Activated CD8-positive, alpha-beta memory T cell treated with anti-CD3 and anti-CD28 coated beads, Interleukin-2, amount 50 U/mL, for 1 hour (primary cell): ENCODE measurements around the gene FAM217A.
"Not testable (repeated sequence)": the region's sequence is repeated elsewhere in the genome, so short reads cannot be mapped to it uniquely, and the experiment has no call there.

ENCODE experiments used
- DNase-seq: peaks from one replicate; pipeline ENCODE4 v3.0.0-alpha.2; 2020; ENCODE audit errors: extremely low read depth

FAM217A gene, protein sequence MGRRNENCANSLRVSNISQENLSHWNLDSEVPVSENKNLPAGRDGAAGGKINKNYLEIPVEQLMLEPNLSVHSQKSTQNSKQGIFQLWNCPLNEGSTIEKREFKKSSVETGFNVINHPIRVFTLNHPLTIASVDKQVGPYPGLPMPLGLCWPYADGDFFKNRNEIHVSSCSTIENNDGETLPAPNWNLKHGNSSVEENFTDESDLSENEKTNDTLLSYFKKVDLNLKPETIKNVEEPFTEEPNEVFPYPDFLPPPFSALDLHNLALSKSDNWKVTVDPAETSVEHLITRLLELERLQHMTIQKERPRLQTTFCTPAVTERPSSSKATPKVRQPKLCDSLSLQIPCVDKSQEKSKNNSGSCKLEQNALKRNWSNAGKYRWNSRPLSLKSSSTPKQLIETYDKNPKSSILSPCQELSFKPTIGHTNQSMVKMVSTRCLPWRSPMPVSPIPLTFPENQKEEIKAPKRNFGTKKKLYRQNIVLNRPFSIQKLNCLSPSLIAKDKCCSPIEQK

DNA sequence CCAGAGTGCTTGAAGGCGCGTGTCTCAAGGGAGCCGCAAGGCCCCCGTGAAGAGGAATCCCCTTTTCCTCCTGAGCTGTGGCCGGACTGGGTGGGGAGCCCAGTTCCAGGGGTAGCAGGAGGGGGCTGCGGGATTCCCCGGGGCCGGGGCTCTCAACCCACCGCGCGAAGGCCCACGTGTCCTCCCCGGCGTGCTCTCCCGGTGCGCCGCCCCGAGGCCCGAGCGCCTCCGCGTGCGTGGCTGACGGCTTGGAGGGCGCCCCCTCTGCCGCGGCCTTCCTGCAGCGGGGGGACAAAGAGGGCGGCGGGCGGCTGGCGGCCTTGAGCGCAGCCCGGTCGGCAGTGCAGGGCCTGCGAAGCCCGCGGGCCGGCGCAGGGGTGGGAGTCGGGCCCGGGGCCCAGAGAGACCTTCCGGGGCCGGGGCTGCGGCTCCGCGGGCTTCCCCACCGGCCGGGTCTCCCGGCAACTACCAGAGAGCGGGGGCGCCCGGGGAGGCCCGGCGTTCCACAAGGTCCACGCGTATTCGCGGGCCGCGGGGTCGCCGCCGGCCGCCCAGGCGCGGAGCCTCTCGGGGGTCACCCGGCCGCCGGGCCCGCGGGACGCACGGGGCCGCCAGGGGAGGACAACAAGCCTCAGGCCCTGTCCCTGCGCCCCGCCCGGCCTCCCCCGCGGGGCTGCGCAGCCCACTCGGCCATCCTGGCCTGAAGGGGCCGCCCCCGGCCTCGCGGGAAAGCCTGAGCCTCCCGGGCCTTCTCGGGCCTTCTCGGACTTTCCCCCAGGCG, at the start of gene FAM217A:
FAM217A (minus strand) TSS at position 447 of the 781 bp plus-strand sequence. CDS start 1,723 bp downstream, outside the sequence.
- DNase-seq = no peak

DNA sequence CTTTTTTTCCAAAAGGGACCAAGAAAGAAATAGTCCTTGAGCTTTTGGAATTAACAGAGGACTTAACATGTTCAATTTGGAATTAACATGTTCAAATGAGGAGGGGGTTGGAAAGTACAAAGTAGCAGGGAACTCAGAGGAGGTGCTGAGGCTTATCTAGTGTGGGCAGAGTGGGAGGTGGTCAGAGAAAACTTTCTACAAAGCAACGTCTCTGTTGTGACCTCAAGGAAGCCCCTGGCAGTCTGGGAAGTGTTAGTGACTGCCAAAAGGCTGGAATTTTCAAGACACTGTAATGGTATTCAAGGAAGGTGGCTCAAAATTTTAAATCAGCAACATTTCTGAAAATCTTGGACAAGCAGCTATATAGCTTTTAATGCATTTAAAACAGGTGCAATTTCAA, 49.1 kb upstream of the FAM217A start:
- no peak for DNase-seq

DNA sequence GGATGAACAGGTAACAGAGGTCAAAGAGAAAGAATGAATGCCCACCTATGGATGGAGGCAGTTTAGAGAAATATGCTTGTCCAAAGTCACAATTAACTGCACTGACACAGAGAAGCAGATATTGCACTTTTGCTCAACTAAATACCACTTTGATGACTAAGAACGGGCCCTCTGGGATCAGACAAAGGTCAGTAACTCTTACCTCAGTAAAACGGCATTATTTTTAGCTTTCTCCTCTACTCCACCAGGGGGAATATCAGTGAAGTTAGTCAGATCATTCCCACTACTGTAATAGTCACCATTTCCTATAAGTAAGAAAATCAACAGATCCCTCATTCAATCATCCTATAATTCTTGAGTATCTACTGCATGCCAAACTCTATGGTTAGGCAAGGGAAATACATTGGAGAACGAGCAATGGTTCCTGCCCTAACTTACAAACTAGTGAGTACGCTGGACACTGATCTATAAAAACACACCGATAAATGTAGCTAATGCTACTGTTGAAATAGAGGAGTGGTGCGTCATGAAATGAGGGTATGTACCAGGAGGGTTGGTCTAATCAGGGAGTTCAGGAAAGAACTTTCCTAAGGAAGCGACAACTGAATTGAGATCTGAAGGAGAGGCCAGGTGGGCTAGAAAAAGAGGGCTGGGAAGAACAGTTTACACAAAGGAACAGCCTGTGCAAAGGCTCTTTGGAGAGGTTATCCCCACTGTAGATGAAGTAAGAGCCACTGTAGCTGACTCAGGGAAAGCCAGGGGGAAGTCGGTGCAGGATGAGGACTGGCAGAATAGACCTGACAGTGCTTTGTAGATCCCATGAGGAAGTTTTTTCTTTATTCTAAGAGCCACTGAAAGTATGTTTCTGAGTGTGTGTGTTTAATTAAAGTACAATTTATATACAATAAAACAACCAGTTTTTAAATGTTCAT, 47.3 kb upstream of the FAM217A start:
- no peak for DNase-seq

DNA sequence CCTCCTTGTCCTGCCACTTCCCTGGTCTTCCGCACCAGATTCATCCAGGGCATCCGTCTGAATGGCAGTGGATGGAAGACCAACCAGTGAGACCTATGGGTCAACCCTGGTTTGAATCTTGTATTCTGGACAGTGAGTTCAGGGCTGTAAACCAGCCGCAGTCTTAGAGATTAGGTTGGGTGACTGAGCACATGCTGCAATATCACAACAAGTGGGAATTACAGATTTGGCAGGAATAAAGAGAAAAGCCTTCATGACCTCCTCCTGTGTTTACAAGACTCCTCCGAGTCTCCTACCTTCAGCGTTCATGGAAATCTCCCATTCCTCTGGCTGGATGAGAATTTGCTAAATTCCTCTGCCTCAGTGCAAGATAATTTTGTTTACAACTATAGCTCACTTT, 46.6 kb upstream of the FAM217A start:
- DNase-seq = no peak

DNA sequence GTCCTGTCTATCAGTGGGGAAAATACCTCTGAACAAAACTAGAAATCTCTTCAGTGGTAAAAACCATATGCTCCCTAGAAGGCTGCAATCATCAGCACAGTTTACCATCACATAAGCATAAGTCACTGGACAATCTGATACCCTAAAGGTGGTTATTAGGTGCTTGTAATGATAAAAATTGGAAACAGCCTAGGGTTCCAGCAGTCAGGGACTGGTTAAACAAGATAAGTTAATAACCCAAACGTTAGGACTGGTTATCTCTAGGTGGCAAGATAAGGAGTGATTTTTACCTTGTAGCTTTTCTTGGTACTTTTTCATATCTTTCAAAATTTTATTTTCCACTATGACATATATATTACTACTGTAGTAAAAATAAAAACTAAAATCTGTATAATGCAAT, 45.4 kb upstream of the FAM217A start:
- DNase-seq = no peak

DNA sequence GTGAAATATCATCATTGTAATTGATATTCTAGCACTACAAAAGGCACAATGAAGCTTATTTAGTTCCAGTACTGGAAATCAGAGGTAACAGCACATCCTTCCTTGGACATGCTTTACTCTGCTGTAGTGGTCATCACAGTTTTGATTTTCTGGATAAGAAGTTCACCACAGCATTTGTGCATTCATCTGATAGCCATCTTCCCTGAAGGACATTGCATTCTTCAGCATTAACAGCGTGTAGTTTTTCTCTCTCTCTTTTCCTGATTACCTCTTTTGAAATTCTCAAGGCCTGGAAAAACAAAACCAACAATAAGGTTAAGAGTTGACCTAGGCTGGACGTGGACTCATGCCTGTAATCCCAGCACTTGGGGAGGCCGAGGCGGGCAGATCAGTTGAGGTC, 36.8 kb upstream of the FAM217A start:
- DNase-seq = no peak

DNA sequence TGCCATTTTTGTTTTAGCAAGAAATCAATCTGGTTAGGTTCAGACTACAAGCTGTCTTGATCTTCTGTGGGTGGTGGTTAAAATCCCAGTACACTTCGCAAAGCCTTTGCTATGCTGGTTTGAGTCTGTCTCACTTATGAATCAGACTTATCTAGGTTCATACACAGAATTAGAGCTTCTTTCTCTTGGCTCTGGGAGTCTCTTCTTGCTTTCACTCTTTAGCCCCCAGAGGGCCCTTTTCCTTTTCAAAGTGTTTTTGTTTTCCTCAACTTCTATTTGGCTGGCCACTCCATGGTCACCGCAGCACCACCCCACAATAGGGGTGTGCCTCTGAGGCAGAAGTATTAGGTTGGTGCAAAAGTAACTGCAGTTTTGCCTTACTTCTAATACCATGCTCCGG, 35.2 kb upstream of the FAM217A start:
- no peak for DNase-seq

DNA sequence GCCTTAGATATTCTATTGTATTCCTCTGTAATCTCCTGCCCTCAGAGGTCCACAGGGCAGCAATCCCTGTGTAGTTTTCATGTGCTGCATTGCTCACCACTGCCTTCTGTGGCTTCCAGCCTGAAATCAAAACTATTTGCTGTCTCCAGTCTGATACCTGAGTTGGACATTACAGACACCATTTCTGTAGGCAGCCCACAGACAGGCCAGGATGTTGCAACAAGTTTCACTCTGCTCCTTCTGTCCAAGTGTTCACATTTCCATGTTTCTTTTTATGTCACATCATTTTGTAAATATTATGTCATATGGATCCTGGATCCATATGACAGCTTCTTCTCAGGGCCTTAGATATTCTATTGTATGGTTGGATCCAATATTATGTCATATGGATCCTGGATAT, 34.7 kb upstream of the FAM217A start:
- no peak for DNase-seq

DNA sequence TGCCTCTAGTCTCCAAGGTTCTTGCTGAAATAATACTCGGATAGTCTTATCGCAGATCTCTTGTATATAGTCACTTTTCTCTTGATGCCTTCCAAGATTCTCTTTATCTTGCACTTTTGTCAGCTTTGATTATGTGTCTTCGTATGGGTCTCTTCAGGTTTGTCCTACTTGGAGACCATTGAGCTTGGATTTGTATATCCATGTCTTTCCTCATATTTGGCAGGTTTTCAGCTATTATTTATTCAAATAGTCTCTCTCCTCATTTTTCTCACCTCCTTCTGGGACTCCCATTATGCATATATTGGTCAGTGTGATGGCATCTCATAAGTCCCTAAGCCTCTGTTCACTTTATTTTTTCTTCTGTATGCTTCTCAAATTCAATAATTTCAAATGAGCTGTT, 33.4 kb upstream of the FAM217A start:
- no peak for DNase-seq

DNA sequence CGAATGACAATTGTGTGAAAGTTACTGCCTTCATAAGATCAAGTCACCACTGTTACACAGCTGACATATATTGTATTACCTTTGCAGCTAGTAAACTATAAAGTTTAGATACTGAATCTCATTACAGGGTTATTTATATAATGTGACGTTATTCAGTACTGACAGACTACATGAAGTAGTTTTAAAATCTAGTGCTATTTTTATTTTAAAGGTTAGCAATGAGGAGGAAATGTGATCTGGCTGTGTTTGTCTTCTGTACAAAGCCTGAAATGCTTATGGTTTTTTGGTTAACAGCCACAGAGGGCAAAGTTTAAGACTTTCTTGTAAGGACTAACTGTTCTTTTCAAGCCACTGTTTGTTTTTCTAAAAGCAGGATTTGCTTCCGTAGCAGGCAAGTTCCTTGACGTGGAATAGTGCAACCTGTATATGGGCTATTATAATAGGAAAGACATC, 30.5 kb upstream of the FAM217A start:
- DNase-seq = not testable (repeated sequence)

DNA sequence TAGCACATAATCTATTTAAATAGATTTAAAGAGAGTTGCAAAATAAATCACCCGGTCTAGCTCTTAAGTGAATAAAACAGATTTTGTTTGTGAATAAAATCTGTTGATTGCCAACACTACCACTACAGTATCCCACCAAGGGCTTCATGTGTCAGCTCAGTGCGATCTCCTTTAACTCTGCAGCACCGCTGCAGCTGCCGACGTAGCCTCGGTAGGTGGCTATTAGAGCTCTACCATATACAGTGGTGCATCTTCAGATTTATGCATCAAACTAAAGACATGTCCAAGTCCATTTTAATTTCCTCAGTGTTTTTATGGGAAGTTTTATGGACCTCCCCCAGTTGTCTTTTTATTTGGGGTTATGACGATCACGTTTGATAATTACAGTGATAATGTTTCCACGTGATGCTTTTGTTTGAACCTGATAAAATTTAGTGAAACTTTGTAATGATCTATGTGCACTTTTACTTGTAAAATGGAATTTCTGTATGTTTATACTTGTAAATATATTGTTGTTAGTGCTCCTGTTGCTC, 29.7 kb upstream of the FAM217A start:
- no peak for DNase-seq

DNA sequence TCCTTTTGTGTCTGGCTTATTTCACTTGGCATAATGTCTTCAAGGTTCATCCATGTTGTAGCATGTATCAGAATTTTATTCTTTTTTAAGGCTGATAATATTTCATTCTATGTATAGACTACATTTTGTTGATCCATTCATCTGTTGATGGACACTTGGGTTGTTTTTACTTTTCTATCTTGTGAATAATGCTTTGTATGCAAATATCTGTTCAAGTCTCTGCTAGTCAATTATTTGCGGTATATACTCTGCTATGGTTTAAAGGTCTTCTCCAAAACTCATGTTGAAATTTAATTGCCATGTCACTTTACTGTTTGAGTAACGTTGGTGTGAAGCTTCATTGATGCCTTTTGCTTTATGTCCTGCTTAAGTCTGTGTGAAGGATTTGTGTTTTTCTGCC, 28.9 kb upstream of the FAM217A start:
- no peak for DNase-seq

DNA sequence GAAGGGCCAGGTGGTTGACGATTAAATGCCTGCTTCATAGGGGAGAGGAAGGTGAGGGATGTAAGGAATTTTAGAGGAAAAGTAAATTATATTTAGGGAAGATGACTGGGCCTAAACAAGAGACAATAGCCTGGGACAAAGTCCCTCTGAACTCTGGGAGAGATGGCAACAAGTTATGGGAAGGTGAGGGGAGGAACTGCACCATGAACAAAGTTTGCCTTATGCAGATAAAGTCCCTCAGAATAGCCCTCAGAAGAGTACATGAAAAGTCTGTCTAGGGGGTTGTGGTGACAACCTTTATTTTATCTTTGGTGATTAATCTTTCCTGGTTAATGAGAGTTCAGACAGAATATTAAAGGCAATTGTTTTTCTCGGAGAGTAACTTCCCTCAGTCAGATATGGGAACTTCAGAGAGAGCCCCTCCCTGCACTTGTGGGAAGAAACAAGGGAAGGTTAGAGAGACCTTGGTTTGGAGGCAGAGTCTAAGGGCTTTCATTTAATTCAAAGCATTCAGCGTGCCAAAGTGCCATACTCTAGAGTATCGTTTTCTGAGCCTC, 27.1 kb upstream of the FAM217A start:
- no peak for DNase-seq

DNA sequence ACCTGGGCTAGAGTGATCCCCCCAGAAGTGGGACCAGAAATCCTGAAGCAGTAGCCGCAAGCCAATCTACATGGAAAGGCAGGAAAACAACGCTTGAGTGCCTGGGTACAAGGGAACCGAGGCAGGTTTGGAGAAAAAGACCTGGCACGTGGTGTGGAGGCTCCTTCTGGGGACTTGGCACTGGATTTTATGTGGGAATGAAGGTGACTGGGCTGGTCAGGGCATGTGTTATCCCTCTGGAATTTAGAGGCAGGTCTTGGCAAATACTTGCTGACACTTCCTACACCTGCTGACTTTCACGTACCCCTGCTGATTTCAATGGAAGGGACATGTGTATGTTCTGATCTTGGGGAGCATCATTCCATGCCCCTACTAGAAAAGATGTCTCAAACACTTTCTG, 25.0 kb upstream of the FAM217A start:
- no peak for DNase-seq

DNA sequence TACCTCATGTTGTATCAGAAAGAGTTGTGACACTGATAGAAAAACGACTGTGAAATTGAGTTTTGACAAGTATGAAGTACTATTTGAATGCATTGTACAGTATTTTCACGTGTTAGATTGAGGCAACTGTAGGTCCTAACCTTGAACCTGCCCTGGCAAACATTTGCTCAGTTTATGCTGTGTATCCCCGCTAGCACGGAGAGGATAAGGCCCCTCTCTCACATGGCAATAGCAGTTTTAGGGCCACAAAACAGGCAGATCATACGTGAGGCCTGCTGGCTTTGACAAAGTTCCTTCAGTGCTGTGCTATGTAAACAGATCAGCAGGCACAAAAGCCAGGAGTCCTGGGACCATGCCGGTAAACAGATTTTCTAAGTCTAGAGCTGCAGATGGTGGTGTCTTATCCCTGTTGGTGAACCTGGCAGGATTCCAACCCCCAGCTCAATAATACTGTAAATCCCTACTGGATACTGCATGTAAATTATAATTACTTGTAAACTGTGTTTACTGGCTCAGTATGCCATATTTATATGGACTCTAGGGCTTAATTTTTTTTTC, 23.8 kb upstream of the FAM217A start:
- no peak for DNase-seq

DNA sequence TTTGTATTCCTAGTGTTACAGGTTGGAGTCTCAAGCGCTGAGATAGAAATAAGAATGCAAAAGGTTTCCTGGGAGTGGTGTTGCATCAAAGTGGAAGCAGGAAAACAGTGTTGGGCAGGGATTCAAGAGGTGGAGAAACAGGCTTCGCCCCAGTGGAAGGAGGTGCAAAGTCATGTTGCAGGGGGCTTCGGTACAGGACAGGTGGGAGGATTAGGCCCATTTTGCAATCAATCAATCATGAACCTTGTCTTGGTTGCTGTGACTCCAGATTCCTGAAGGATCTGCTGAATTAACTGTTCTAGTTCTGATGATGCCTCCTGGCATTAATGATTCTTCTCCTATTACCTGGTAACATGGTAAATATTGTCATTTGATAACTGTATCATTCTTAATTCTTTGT, 22.4 kb upstream of the FAM217A start:
- DNase-seq = no peak

DNA sequence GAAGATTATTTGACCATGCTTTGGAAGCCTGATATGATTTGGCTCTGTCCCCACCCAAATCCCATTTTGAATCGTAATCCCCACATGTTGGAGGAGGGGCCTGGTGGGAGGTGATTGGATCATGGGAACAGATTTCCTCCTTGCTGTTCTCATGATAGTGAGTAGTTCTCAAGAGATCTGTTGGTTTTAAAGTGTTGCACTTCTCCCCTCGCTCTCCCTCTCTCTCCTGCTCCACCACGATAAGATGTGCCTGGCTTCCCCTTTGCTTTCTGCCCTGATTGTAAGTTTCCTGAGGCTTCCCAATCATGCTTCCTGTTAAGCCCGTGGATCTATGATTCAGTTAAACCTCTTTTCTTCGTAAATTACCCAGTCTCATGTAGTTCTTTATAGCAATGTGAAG, 21.7 kb upstream of the FAM217A start:
- no peak for DNase-seq

DNA sequence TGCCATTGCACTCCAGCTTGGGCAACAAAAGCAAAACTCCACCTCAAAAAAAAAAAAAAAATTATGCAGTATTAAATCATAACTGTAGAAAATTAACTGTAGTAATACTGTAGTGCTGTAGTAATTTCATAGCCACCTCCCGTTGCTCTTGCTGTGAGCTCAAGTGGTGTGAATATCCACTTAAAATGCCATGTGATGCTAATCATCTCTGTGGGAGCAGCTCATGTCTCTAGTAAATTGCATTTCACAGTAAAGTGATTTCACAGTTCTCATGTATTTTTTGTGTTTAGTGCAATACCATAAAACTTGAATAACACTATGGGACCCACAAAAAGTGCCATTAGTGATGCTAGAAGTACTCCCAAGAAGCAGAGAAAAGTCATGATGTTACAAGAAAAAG, 14.4 kb upstream of the FAM217A start:
- DNase-seq = no peak

DNA sequence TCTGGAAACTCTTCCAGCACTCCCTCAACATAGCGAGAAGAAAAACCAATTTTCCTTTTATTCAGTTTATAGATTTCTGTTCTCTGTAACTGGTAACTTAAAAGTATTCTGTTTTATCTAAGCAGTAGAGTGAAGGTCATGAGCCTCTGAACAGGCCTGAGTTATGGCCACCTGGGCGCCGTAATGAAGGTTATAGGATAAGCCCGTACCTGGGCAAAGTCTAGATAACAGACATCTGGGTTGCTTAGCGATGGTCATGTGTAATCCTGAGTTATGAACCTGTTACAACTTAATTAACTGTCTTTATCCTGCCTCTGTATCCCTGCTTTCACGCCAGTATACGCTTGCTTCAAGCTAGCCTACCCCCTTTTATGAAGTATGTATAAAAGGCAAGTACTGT, 13.0 kb upstream of the FAM217A start:
- no peak for DNase-seq

DNA sequence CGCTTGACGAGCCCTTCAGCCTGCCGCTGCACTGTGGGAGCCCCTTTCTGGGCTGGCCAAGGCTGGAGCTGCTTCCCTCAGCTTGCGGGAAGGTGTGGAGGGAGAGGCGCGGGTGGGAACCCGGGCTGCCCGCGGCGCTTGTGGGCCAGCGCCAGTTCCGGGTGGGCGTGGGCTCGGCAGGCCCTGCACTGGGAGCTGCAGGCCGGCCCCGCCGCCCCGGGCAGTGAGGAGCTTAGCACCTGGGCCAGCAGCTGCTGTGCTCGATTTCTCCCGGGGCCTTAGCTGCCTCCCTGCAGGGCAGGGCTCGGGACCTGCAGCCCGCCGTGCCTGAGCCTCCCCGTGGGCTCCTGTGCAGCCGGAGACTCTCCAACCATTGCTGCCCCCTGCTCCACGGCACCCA, 11.1 kb upstream of the FAM217A start:
- not testable (repeated sequence) for DNase-seq

DNA sequence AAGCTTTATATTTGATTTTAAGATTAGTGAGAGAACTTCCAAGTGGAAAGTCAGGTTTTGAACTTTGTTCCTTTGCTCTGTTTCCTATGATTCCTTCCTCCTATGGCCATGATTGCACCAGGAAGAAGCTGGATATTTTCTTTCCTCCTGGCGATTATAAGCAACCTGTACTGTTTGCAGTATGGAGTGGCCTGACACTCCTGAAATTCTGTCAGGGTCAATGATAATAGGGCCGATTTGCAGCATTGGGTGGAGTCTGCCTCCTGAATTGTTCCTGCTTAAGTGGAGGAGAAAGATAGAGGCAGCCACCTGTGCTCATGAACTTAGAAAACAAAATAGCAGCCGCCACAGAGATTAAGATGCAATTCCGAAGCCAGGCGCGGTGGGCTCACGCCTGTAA, 9.8 kb upstream of the FAM217A start:
- no peak for DNase-seq
